IMR-90 (cell line): ENCODE data around the gene CUX1. TPM values are rescaled to one million over a fixed set of nuclear protein-coding genes. Genes with fewer than 3 reads are reported as not detected.

Source experiments
- ATAC-seq: fragments of 200-7000 bp; cut with Tn5 transposase; 2 replicates; pipeline ENCODE4 v1.9.1; 2020; ENCODE audit warnings: low read depth, mild to moderate bottlenecking, moderate library complexity
- BruUV-seq: library from RNA; stranded (reverse); fragments of 400-500 nt; replicated peaks from 2 replicates; lab custom pipeline; 2021; lab: Mats Ljungman, UMichigan
- CTCF ChIA-PET: fragments of 300-600 bp; formaldehyde crosslinking; extraction: SDS; loops from one replicate; lab custom pipeline; 2021; ENCODE audit warnings: antibody characterized with exemption; lab: Yijun Ruan, JAX
- POLR2A ChIA-PET: fragments of 300-600 bp; sonication (Branson Sonifier 250); formaldehyde crosslinking; loops from one replicate; lab custom pipeline; 2022; ENCODE audit warnings: antibody characterized with exemption; ENCODE audit not compliant: unreplicated experiment; lab: Charles Lee
- DNase-seq: peaks from one replicate; pipeline ENCODE4 v3.0.0; 2013
- H2AFZ ChIP-seq: replicated peaks from 2 replicates; pipeline ENCODE3; 2013; ENCODE audit warnings: low read length, mild to moderate bottlenecking; ENCODE audit not compliant: poor library complexity
- H2AK5ac ChIP-seq: 2 replicates; pipeline ENCODE4 v1.6.1; 2013; ENCODE audit warnings: low read depth, low read length, inconsistent platforms
- H2AK9ac ChIP-seq: replicated peaks from 2 replicates; pipeline ENCODE3; 2013; ENCODE audit warnings: mild to moderate bottlenecking, low read depth, low read length, moderate library complexity; ENCODE audit not compliant: poor library complexity
- H2BK120ac ChIP-seq: 2 replicates; pipeline ENCODE4 v1.6.1; 2013; ENCODE audit warnings: low read depth, low read length, inconsistent platforms
- H2BK15ac ChIP-seq: 3 replicates; pipeline ENCODE4 v1.6.1; 2013; ENCODE audit warnings: low read depth, low read length, inconsistent platforms
- H2BK20ac ChIP-seq: 2 replicates; pipeline ENCODE4 v1.6.1; 2013; ENCODE audit warnings: low read depth, mild to moderate bottlenecking, inconsistent platforms, low read length, moderate library complexity
- H2BK5ac ChIP-seq: 2 replicates; pipeline ENCODE4 v1.6.1; 2013; ENCODE audit warnings: mild to moderate bottlenecking, low read depth, low read length, inconsistent platforms; ENCODE audit not compliant: poor library complexity, severe bottlenecking
- H3K14ac ChIP-seq: replicated peaks from 2 replicates; pipeline ENCODE4 v1.6.1; 2013; ENCODE audit warnings: low read depth, low read length, inconsistent platforms
- H3K18ac ChIP-seq: 2 replicates; pipeline ENCODE4 v1.6.1; 2013; ENCODE audit warnings: low read depth, low read length, control low read depth
- H3K23ac ChIP-seq: 2 replicates; pipeline ENCODE4 v1.6.1; 2013; ENCODE audit warnings: low read depth, low read length, inconsistent platforms
- H3K27ac ChIP-seq: 2 replicates; pipeline ENCODE4 v1.5.1; 2013; ENCODE audit warnings: mild to moderate bottlenecking, control low read depth, low read length; ENCODE audit not compliant: insufficient read depth
- H3K27me3 ChIP-seq: 2 replicates; pipeline ENCODE4 v1.6.1; 2013; ENCODE audit warnings: low read length; ENCODE audit not compliant: control insufficient read depth, insufficient read depth
- H3K36me3 ChIP-seq: 2 replicates; pipeline ENCODE4 v1.6.1; 2013; ENCODE audit warnings: low read length, mixed read lengths; ENCODE audit not compliant: control insufficient read depth, insufficient read depth
- H3K4ac ChIP-seq: 2 replicates; pipeline ENCODE4 v1.6.1; 2013; ENCODE audit warnings: low read depth, low read length, inconsistent platforms
- H3K4me1 ChIP-seq: 2 replicates; pipeline ENCODE4 v1.6.1; 2013; ENCODE audit warnings: low read length, mixed read lengths; ENCODE audit not compliant: control insufficient read depth, insufficient read depth
- H3K4me2 ChIP-seq: 2 replicates; pipeline ENCODE4 v1.6.1; 2013; ENCODE audit warnings: low read depth, mild to moderate bottlenecking, control low read depth, low read length, moderate library complexity
- H3K4me3 ChIP-seq: 2 replicates; pipeline ENCODE4 v1.5.1; 2013; ENCODE audit warnings: low read depth, mild to moderate bottlenecking, control low read depth, low read length, moderate library complexity; ENCODE audit not compliant: insufficient read depth
- H3K56ac ChIP-seq: 2 replicates; pipeline ENCODE4 v1.6.1; 2013; ENCODE audit warnings: low read length, inconsistent platforms; ENCODE audit not compliant: insufficient read depth; ENCODE audit errors: extremely low read depth
- H3K79me1 ChIP-seq, 2 experiments: 2 replicates each; pipeline ENCODE4 v1.6.1; 2013; ENCODE audit warnings: low read length in 2 of 2, inconsistent platforms in 1 of 2, low read depth in 1 of 2
- H3K9ac ChIP-seq: 2 replicates; pipeline ENCODE4 v1.6.1; 2013; ENCODE audit warnings: low read depth, low read length, control low read depth
- H3K9me1 ChIP-seq: 2 replicates; pipeline ENCODE4 v1.6.1; 2013; ENCODE audit warnings: low read length, inconsistent platforms; ENCODE audit not compliant: insufficient read depth
- H3K9me3 ChIP-seq: 2 replicates; pipeline ENCODE4 v1.6.1; 2013; ENCODE audit warnings: low read length; ENCODE audit not compliant: control insufficient read depth, insufficient read depth
- H4K20me1 ChIP-seq: 2 replicates; pipeline ENCODE4 v1.6.1; 2013; ENCODE audit warnings: low read length, inconsistent platforms; ENCODE audit not compliant: insufficient read depth
- H4K5ac ChIP-seq: 2 replicates; pipeline ENCODE4 v1.6.1; 2013; ENCODE audit warnings: mild to moderate bottlenecking, low read depth, low read length, control low read depth
- H4K8ac ChIP-seq, 2 experiments: 2 replicates each; pipeline ENCODE4 v1.6.1; 2013; ENCODE audit warnings: low read depth in 2 of 2, low read length in 2 of 2, control low read depth in 1 of 2, inconsistent platforms in 1 of 2
- H4K91ac ChIP-seq: 2 replicates; pipeline ENCODE4 v1.6.1; 2013; ENCODE audit warnings: low read depth, low read length, inconsistent platforms; ENCODE audit not compliant: insufficient read depth
- BHLHE40 ChIP-seq: fragments of 150-350 bp; IDR thresholded peaks from 2 replicates; pipeline ENCODE4 v1.6.1; 2016; ENCODE audit warnings: mild to moderate bottlenecking, low read depth, low read length
- CHD1 ChIP-seq: IDR thresholded peaks from 2 replicates; pipeline ENCODE4 v1.6.1; 2012; ENCODE audit warnings: low read depth, low read length, improper control_type of control experiment
- MAFK ChIP-seq: IDR thresholded peaks from 2 replicates; pipeline ENCODE4 v1.6.1; 2012; ENCODE audit warnings: low read depth, low read length, improper control_type of control experiment
- MXI1 ChIP-seq: IDR thresholded peaks from 2 replicates; pipeline ENCODE4 v1.6.1; 2012; ENCODE audit warnings: low read depth, mild to moderate bottlenecking, low read length, moderate library complexity, borderline replicate concordance
- NFE2L2 ChIP-seq: fragments of 150-350 bp; IDR thresholded peaks from 2 replicates; pipeline ENCODE4 v1.6.1; 2016; ENCODE audit warnings: low read depth, mild to moderate bottlenecking, low read length
- POLR2A ChIP-seq: IDR thresholded peaks from 2 replicates; pipeline ENCODE4 v1.6.1; 2012; ENCODE audit warnings: mild to moderate bottlenecking, low read depth, low read length
- WGBS, 2 experiments: methylation state at CpG; one replicate each; pipeline versions ENCODE4 v1.1.5 to v1.1.7; 2013; ENCODE audit warnings: missing lambda C conversion rate in 2 of 2; ENCODE audit not compliant: insufficient read length in 1 of 2; ENCODE audit errors: extremely low coverage in 2 of 2; 5-methylcytosine and 5-hydroxymethylcytosine counted together
- dilution Hi-C: fragments of 300-500 bp; cut with HindIII; formaldehyde crosslinking; loops from one replicate; pipeline ENCODE4 v1.14.3; 2018; ENCODE audit warnings: low sequenced_read_pairs; ENCODE audit not compliant: unreplicated experiment
- in situ Hi-C: fragments of 300-500 bp; cut with MboI; formaldehyde crosslinking; loops from 3 replicates; pipeline ENCODE4 v1.14.3; 2019; ENCODE audit warnings: low sequenced_read_pairs, inconsistent platforms, mixed read lengths
- intact Hi-C: fragments of 100-400 bp; cut with micrococcal nuclease; formaldehyde crosslinking; loops from 2 replicates; pipeline ENCODE4 v1.10.0; 2022
- polyA plus RNA-seq, 3 experiments: library from polyadenylated mRNA; depleted of rRNA; stranded (reverse); fragments of >200 nt; gene quantifications; 2 replicates each; pipeline ENCODE4 v1.2.3, GENCODE V29; 2012; ENCODE audit warnings: low replicate concordance in 1 of 3
- total RNA-seq: library from RNA; depleted of rRNA; stranded (reverse); fragments of >200 nt; gene quantifications from 2 replicates; pipeline ENCODE4 v1.2.3, GENCODE V29; 2012
- TF ChIP-seq, protein P1 (sequence below): fragments of 150-350 bp; IDR thresholded peaks from 2 replicates; pipeline ENCODE4 v1.6.1; 2016; ENCODE audit warnings: low read depth, mild to moderate bottlenecking, low read length, moderate library complexity, borderline replicate concordance

Gene CUX1
- total and polyA plus RNA-seq, 2 of the 4 experiments (the other 2 are of a cell fraction): 19.7 to 46.4 TPM

DNA sequence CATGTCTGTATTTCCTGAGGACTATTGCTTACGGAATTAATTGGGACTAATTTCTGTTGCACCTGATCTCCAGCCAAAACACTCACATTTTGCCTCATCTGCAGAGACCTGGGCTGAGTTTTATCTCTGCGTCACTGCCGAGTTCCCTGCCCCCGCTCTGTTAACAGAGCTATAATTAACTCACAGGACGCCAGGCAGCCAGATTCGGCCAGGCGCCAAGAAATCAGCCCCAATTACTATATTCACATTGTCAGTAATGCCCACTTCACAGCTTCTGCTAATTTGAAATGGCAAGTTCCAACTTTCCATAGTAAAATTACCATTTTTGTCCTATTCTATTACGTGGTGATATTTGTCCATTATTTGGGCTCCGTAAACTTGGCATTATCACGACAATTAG, 130.5 kb downstream of the CUX1 start:
- no peak overlapping the region for H3K4me3 ChIP-seq
- H2BK5ac ChIP-seq: no peak overlapping the region
- H4K5ac ChIP-seq: no peak overlapping the region
- H3K56ac ChIP-seq: no peak overlapping the region
- H3K14ac ChIP-seq: no peak overlapping the region
- no TSS peak for BruUV-seq
- peaks cover 22% of the 10 kb centered on the region for H3K9me1 ChIP-seq
- H4K8ac ChIP-seq: no peak overlapping the region
- no peaks in the 10 kb centered on the region for H3K27me3 ChIP-seq
- 48% methylated on average over 6 of the region's 10 CpGs; no CpG with 5 or more reads in 1 of the 2 experiments for WGBS, 2 experiments
- H2BK120ac ChIP-seq: no peak overlapping the region
- TF ChIP-seq POLR2A (no peak), CHD1 (no peak), BHLHE40 (no peak), MAFK (no peak), NFE2L2 (no peak), MXI1 (no peak)
- TF ChIP-seq, protein P1, sequence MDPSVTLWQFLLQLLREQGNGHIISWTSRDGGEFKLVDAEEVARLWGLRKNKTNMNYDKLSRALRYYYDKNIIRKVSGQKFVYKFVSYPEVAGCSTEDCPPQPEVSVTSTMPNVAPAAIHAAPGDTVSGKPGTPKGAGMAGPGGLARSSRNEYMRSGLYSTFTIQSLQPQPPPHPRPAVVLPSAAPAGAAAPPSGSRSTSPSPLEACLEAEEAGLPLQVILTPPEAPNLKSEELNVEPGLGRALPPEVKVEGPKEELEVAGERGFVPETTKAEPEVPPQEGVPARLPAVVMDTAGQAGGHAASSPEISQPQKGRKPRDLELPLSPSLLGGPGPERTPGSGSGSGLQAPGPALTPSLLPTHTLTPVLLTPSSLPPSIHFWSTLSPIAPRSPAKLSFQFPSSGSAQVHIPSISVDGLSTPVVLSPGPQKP: no peak
- in situ Hi-C loops: no loop called here
- dilution Hi-C loops: no loop called here
- no peak overlapping the region for H3K27ac ChIP-seq
- H3K18ac ChIP-seq: no peak overlapping the region
- CTCF ChIA-PET: no interaction called here
- no peak overlapping the region for H3K4me2 ChIP-seq
- peaks cover 15% of the 10 kb centered on the region for H4K20me1 ChIP-seq
- H4K91ac ChIP-seq: no peak overlapping the region
- H2BK20ac ChIP-seq: no peak overlapping the region
- H2BK15ac ChIP-seq: no peak overlapping the region
- H3K9ac ChIP-seq: no peak overlapping the region
- no peak overlapping the region for H3K23ac ChIP-seq
- H2AK5ac ChIP-seq: no peak overlapping the region
- no peaks in the 10 kb centered on the region for H3K9me3 ChIP-seq
- H3K36me3 ChIP-seq: no peaks in the 10 kb centered on the region
- no peak overlapping the region for H2AK9ac ChIP-seq
- DNase-seq (no peak), ATAC-seq (no peak)
- no peak overlapping the region for H2AFZ ChIP-seq
- H3K4ac ChIP-seq: no peak overlapping the region
- POLR2A ChIA-PET: no interaction called here
- H3K4me1 ChIP-seq: peaks cover 11% of the 10 kb centered on the region
- intact Hi-C loops: no loop called here
- peaks cover 38 to 89% of the 10 kb centered on the region in 2 experiments for H3K79me1 ChIP-seq
